Activated T-helper 17 cell treated with anti-CD3 and anti-CD28 coated beads, Interleukin-2, amount 50 U/mL, for 72 hours (primary cell): ENCODE results near the gene HSPB8. TPM values are rescaled to one million over a fixed set of nuclear protein-coding genes. Genes with fewer than 3 reads are reported as not detected.

ENCODE experiments used
- ATAC-seq: fragments of 150-1000 bp; cut with Tn5 transposase; replicated peaks from 2 replicates; pipeline ENCODE4 v1.10.0; 2021; ENCODE audit warnings: mild to moderate bottlenecking, moderate library complexity
- H3K27ac Mint-ChIP-seq: one replicate; pipeline ENCODE4 v1.8.0; 2022; ENCODE audit warnings: mixed read lengths
- H3K27me3 Mint-ChIP-seq: one replicate; pipeline ENCODE4 v1.8.0; 2022; ENCODE audit warnings: mixed read lengths
- H3K36me3 Mint-ChIP-seq: one replicate; pipeline ENCODE4 v1.8.0; 2022; ENCODE audit warnings: low read depth, mild to moderate bottlenecking, mixed read lengths
- H3K4me1 Mint-ChIP-seq: one replicate; pipeline ENCODE4 v1.8.0; 2022; ENCODE audit warnings: mixed read lengths
- H3K4me3 Mint-ChIP-seq: one replicate; pipeline ENCODE4 v1.8.0; 2022; ENCODE audit warnings: mild to moderate bottlenecking, mixed read lengths
- H3K9me3 Mint-ChIP-seq: one replicate; pipeline ENCODE4 v1.8.0; 2022; ENCODE audit warnings: mixed read lengths
- total RNA-seq, 2 donors: library from RNA; stranded (reverse); gene quantifications; one replicate each; pipeline ENCODE4 v1.2.3, GENCODE V29; 2022

Gene HSPB8
- total RNA-seq, 2 donors from 2014 or later, result not detected

GRCh38 chr12:119156401-119157044 is 22.2 kb upstream of the HSPB8 start:
- Mint-ChIP-seq H3K27me3 (peaks cover 16% of the 10 kb centered on the region), H3K4me1 (no peaks in the 10 kb centered on the region), H3K36me3 (no peaks in the 10 kb centered on the region), H3K9me3 (peaks cover 2% of the 10 kb centered on the region), H3K4me3 (no peak overlapping the region), H3K27ac (no peak overlapping the region)
- no peak for ATAC-seq

GRCh38 chr12:119157528-119157927 is 21.2 kb upstream of the HSPB8 start:
- no peak for ATAC-seq
- no peaks in the 10 kb centered on the region for H3K36me3 Mint-ChIP-seq

DNA sequence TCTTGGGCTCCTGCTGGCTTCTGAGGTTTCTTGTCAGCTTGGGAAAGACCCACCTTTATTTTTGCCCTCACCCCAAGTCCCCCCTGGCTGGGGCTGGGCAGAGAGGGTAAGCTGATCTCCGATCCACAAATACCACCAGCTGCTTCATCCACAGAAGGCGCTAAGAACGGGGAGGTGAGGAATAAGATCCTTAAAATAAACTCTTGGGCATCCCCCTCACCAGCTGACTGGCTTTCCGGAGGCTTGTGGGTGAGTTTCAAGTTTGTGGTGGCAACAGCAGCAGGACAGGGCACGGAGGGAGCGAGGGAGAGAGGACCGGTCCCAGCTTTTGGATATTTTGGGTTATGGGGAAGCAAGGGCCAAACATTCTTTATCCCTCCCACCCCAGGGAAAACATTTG is 20.8 kb upstream of the HSPB8 start:
- Mint-ChIP-seq H3K27me3 (peaks cover 7% of the 10 kb centered on the region), H3K9me3 (no peaks in the 10 kb centered on the region), H3K4me1 (no peaks in the 10 kb centered on the region), H3K27ac (no peak overlapping the region), H3K36me3 (no peaks in the 10 kb centered on the region), H3K4me3 (no peak overlapping the region)
- no peak for ATAC-seq

More at GRCh38 chr12:119157528-119157927, 21.2 kb upstream of the HSPB8 start:
- no peaks in the 10 kb centered on the region for H3K9me3 Mint-ChIP-seq
- H3K27ac Mint-ChIP-seq, result no peak overlapping the region
- H3K4me3 Mint-ChIP-seq, result no peak overlapping the region
- H3K4me1 Mint-ChIP-seq, result no peaks in the 10 kb centered on the region
- peaks cover 9% of the 10 kb centered on the region for H3K27me3 Mint-ChIP-seq

GRCh38 chr12:119158402-119158801 is 20.3 kb upstream of the HSPB8 start:
- Mint-ChIP-seq H3K36me3 (no peaks in the 10 kb centered on the region), H3K27me3 (peaks cover 7% of the 10 kb centered on the region), H3K9me3 (no peaks in the 10 kb centered on the region), H3K4me3 (no peak overlapping the region), H3K27ac (no peak overlapping the region), H3K4me1 (no peaks in the 10 kb centered on the region)
- no peak for ATAC-seq

GRCh38 chr12:119159844-119160243 is 18.9 kb upstream of the HSPB8 start:
- H3K36me3 Mint-ChIP-seq, result no peaks in the 10 kb centered on the region
- no peak overlapping the region for H3K27ac Mint-ChIP-seq
- H3K27me3 Mint-ChIP-seq, result peaks cover 4% of the 10 kb centered on the region
- no peak for ATAC-seq
- no peaks in the 10 kb centered on the region for H3K4me1 Mint-ChIP-seq
- H3K4me3 Mint-ChIP-seq, result no peak overlapping the region
- no peaks in the 10 kb centered on the region for H3K9me3 Mint-ChIP-seq

DNA sequence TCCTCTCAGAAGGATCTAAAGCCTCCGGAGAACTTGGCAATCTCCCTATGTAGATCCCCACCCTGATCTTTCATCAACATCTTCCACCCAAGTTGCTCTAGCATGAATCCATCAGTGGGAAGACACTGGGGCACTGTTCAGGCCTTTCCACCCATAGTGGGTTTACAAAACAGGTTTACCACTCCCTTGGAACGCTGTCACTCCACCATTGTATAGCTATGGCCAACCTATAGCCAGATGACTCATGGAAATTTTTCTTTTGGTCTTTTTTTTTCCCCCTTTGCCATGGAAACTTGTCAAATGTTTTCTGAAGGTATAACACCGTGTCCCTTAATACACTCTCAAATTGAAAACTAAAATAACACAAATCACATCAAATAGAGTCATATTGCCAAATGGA is 10.8 kb upstream of the HSPB8 start:
- Mint-ChIP-seq H3K9me3 (peaks cover 3% of the 10 kb centered on the region), H3K27ac (no peak overlapping the region), H3K27me3 (peaks cover 4% of the 10 kb centered on the region), H3K36me3 (no peaks in the 10 kb centered on the region), H3K4me3 (no peak overlapping the region), H3K4me1 (no peaks in the 10 kb centered on the region)
- ATAC-seq, result no peak

DNA sequence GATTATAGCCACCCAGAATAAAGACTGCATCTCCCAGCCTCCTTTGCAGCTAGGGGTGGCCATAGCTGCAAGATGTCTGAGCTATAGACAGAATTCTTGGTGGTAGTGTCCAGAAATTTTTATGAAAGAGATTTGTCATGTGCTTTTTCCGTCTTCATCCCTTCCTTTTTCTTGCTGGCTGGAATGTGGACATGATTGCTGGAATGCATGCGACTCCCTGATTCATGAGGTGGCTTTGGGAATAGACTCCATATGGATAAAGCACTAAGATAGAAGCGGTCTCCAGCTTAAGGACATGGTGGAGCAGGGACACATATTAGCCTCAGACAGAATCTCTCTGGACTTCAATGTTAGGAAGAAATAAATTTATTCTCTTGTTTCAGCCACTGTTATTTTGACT is 10.0 kb upstream of the HSPB8 start:
- Mint-ChIP-seq H3K27ac (no peak overlapping the region), H3K27me3 (peaks cover 1% of the 10 kb centered on the region), H3K4me1 (no peaks in the 10 kb centered on the region), H3K36me3 (no peaks in the 10 kb centered on the region), H3K9me3 (peaks cover 3% of the 10 kb centered on the region), H3K4me3 (no peak overlapping the region)
- no peak for ATAC-seq

- Mint-ChIP-seq H3K36me3 (no peaks in the 10 kb centered on the region), H3K9me3 (peaks cover 3% of the 10 kb centered on the region), H3K27me3 (no peaks in the 10 kb centered on the region), H3K4me1 (no peaks in the 10 kb centered on the region), H3K4me3 (no peak overlapping the region), H3K27ac (no peak overlapping the region)
- ATAC-seq, result no peak
These were observed 9.6 kb upstream of the HSPB8 start for GRCh38 chr12:119169150-119169549.

GRCh38 chr12:119171291-119171690 is 7.4 kb upstream of the HSPB8 start:
- peaks cover 2% of the 10 kb centered on the region for H3K27me3 Mint-ChIP-seq
- peaks cover 3% of the 10 kb centered on the region for H3K9me3 Mint-ChIP-seq
- no peaks in the 10 kb centered on the region for H3K36me3 Mint-ChIP-seq
- no peak overlapping the region for H3K4me3 Mint-ChIP-seq
- no peaks in the 10 kb centered on the region for H3K4me1 Mint-ChIP-seq
- no peak for ATAC-seq
- H3K27ac Mint-ChIP-seq, result no peak overlapping the region

DNA sequence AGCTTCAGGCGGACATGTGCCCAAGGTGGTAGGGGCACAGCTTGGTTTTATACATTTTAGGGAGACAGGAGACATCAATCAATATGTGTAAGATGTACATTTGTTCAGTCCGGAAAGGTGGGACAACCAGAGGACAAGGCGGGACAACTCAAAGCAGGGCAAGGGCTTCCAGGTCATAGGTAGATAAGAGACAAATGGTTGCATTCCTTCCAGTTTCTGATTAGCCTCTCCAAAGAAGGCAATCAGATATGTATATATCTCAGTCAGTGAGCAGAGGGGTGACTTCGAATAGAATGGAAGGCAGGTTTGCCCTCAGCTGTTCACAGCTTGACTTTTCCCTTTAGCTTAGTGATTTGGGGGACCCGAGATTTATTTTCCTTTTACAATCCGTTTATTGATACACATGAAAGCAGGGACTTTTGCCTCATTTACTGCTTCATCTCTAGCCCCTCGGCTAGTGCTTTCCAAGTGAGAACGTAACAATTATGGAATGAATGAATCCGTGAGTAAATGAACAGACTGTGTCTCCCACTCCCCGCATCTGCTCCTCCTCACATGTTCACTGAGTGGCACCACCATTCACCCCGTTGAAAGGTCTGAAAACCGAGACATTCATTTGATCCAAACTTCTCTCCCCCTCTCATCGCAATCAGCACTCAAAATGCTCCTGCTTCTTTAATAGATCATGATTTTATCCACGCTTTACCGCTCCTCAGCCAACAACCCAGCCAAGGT is 6.9 kb upstream of the HSPB8 start:
- no peak overlapping the region for H3K4me3 Mint-ChIP-seq
- ATAC-seq, result no peak
- H3K27me3 Mint-ChIP-seq, result peaks cover 3% of the 10 kb centered on the region
- no peaks in the 10 kb centered on the region for H3K36me3 Mint-ChIP-seq
- H3K9me3 Mint-ChIP-seq, result peaks cover 3% of the 10 kb centered on the region
- no peaks in the 10 kb centered on the region for H3K4me1 Mint-ChIP-seq
- H3K27ac Mint-ChIP-seq, result no peak overlapping the region

DNA sequence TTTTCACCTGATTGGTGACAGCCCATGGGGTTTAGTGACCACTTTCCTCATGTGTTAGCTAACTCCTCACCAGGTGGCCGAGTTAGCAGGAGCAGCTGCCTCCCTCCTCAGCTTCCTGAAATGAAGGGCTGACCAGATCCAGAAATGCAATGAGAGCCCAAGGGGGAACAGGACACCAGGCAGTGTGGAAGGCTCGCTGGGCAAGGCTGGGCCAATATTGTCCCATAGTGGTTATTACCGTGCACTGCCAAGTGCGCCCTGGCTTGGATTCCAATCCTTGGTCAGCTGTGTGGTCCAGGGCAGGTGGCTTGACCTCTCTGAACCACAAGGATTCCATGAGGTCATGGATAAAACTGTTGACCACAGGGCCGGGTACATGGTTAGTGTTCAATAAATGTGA is 3.6 kb upstream of the HSPB8 start:
- Mint-ChIP-seq H3K27me3 (peaks cover 7% of the 10 kb centered on the region), H3K36me3 (no peaks in the 10 kb centered on the region), H3K27ac (no peak overlapping the region), H3K4me3 (no peak overlapping the region), H3K9me3 (peaks cover 3% of the 10 kb centered on the region), H3K4me1 (no peaks in the 10 kb centered on the region)
- no peak for ATAC-seq

DNA sequence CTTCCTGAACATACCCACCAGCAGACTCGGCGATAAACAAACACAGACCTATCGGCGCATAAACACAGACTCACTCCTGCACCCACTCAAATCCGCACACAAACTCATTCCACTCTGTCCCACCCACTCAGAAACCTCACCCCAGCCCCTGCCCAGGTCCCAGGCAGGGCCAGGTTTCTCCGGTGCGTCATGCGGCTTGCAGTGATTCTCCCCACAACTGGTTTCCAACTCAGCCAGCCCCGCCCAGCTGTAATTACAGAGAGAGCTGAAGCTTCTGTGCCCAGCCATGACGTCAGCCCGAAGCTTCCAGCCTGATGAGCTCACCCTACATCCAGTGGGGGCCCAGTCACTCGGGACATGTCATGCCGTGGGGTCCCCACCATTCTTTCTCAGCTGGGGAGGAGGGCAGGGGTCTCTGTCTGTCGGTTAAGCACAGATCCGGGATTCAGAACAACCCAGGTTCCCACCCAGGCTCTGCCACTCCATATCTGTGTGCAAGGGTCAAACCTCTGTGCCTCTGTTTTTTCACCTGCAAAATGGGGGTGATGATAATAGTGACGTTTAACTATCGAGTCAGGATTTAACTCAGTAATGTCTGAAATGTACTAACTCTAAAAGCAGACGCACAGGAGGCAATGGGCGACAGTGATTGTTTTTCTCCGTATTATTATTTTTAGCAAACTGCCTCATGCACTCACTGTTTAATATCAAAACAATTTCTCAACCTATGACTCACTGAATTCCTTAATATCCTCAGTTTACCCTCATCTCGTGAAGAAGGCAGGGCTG is 2.3 kb upstream of the HSPB8 start:
- peaks cover 10% of the 10 kb centered on the region for H3K27me3 Mint-ChIP-seq
- H3K4me3 Mint-ChIP-seq, result no peak overlapping the region
- peaks cover 2% of the 10 kb centered on the region for H3K9me3 Mint-ChIP-seq
- H3K36me3 Mint-ChIP-seq, result no peaks in the 10 kb centered on the region
- no peak for ATAC-seq
- no peak overlapping the region for H3K27ac Mint-ChIP-seq
- H3K4me1 Mint-ChIP-seq, result no peaks in the 10 kb centered on the region

- Mint-ChIP-seq H3K27ac (no peak overlapping the region), H3K27me3 (peaks cover 10% of the 10 kb centered on the region), H3K4me3 (no peak overlapping the region), H3K9me3 (no peaks in the 10 kb centered on the region), H3K36me3 (no peaks in the 10 kb centered on the region), H3K4me1 (no peaks in the 10 kb centered on the region)
- no peak for ATAC-seq
These were observed 1.7 kb upstream of the HSPB8 start for GRCh38 chr12:119177056-119177325.

DNA sequence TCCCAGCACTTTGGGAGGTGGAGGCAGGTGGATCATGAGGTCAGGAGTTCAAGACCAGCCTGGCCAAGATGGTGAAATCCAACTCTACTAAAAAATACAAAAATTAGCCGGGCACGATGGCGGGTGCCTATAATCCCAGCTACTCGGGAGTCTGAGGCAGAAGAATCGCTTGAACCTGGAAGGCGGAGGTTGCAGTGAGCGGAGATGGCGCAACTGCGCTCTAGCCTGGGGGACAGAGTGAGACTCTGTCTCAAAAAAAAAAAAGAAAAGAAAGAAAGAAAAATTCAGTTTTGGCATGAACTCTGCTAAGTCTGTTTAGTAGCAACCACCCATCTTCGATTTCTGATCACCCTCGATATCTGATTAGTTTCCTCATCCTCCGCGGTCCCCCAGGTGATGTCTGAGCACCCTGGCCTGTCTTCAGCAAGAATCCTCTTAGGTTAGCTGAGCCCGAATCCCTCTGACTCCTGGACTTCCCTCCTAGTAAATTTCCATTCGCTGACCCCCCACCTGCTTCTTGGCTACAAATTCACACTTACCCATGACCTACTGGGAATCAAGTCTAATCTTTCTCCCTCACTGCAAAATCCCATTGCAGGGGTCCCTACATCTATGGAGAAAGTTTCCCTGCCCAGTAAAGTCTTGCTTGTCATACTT is 879 bp upstream of the HSPB8 start:
- no peaks in the 10 kb centered on the region for H3K36me3 Mint-ChIP-seq
- H3K27me3 Mint-ChIP-seq, result peaks cover 10% of the 10 kb centered on the region
- H3K4me3 Mint-ChIP-seq, result no peak overlapping the region
- H3K4me1 Mint-ChIP-seq, result no peaks in the 10 kb centered on the region
- no peak overlapping the region for H3K27ac Mint-ChIP-seq
- no peaks in the 10 kb centered on the region for H3K9me3 Mint-ChIP-seq
- ATAC-seq, result no peak
